Panc1 (cell line): Measurements from ENCODE around the gene TIAL1.

Source experiments
- CTCF ChIP-seq: fragments of 450-650 bp; IDR thresholded peaks from 2 replicates; pipeline ENCODE4 v1.5.1; 2017; ENCODE audit warnings: mild to moderate bottlenecking
- POLR2AphosphoS5 ChIP-seq: IDR thresholded peaks from 2 replicates; pipeline ENCODE4 v1.6.1; 2012; ENCODE audit warnings: mild to moderate bottlenecking, low read depth, low read length, moderate library complexity

DNA sequence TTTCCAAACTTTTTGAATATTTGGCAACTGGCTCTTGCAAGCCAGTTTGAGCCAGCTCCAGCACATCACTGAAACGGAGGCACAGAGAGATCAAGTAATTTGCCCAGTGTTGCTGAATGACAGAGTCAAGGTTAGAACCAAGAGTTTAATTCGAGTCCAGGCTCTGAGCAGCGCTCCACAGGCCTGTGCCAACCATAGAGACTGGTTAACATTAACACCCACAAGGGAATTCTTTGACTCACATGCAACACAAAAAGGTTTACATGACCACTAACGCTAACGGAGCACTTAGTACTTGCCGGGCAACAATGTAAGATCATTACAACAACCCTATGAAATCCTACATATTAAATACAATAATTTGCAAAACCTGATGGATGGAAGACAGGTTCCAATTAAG is 55.7 kb downstream of the TIAL1 start:
- TF ChIP-seq CTCF = no peak
- no peak for TF ChIP-seq POLR2AphosphoS5
